Loucy (cell line): ENCODE results near the gene PDE6B.
"Not testable (repeated sequence)": the region's sequence is repeated elsewhere in the genome, so short reads cannot be mapped to it uniquely, and the experiment has no call there.

Experiments used
- H2AFZ ChIP-seq: fragments of 200-600 bp; sonication (generic); 2 replicates; pipeline ENCODE4 v1.6.0; 2016; ENCODE audit warnings: antibody characterized with exemption, mild to moderate bottlenecking, low read length, moderate library complexity
- H3F3A ChIP-seq: fragments of 200-600 bp; 2 replicates; pipeline ENCODE4 v1.6.0; 2016; ENCODE audit warnings: antibody characterized with exemption, low read depth, mild to moderate bottlenecking
- H3K27me3 ChIP-seq: fragments of 200-600 bp; sonication (generic); 2 replicates; pipeline ENCODE4 v1.6.1; 2014; ENCODE audit warnings: low read length, mild to moderate bottlenecking; ENCODE audit not compliant: insufficient read depth, poor library complexity, severe bottlenecking
- H3K36me3 ChIP-seq: fragments of 200-600 bp; sonication (generic); 2 replicates; pipeline ENCODE4 v1.6.1; 2016; ENCODE audit warnings: low read length; ENCODE audit not compliant: insufficient read depth
- H3K4me1 ChIP-seq: fragments of 200-600 bp; sonication (generic); 2 replicates; pipeline ENCODE4 v1.5.1; 2014; ENCODE audit warnings: low read length, mild to moderate bottlenecking; ENCODE audit not compliant: insufficient read depth, poor library complexity, severe bottlenecking
- H3K4me2 ChIP-seq: fragments of 200-600 bp; sonication (generic); 2 replicates; pipeline ENCODE4 v1.6.0; 2014; ENCODE audit warnings: antibody characterized with exemption, low read length, low read depth, mild to moderate bottlenecking; ENCODE audit not compliant: poor library complexity, severe bottlenecking
- H3K4me3 ChIP-seq: fragments of 200-600 bp; sonication (generic); 2 replicates; pipeline ENCODE4 v1.5.1; 2014; ENCODE audit warnings: low read length, mild to moderate bottlenecking, mixed read lengths; ENCODE audit not compliant: poor library complexity, severe bottlenecking
- H3K79me2 ChIP-seq: fragments of 200-600 bp; sonication (generic); 2 replicates; pipeline ENCODE4 v1.6.1; 2014; ENCODE audit warnings: low read length; ENCODE audit not compliant: insufficient read depth
- H3K9ac ChIP-seq: fragments of 200-600 bp; sonication (generic); 2 replicates; pipeline ENCODE4 v1.6.0; 2014; ENCODE audit warnings: mild to moderate bottlenecking, low read depth, low read length, moderate library complexity; ENCODE audit not compliant: poor library complexity, severe bottlenecking
- H3K9me2 ChIP-seq: fragments of 200-600 bp; sonication (generic); replicated peaks from 2 replicates; pipeline ENCODE4 v1.6.1; 2016; ENCODE audit warnings: low read depth, low read length, mixed read lengths
- H3K9me3 ChIP-seq: fragments of 200-600 bp; sonication (generic); 2 replicates; pipeline ENCODE4 v1.6.1; 2014; ENCODE audit warnings: mild to moderate bottlenecking, antibody characterized with exemption, low read length, low read depth; ENCODE audit not compliant: insufficient read depth
- H4K20me1 ChIP-seq: fragments of 200-600 bp; sonication (generic); 2 replicates; pipeline ENCODE4 v1.6.0; 2014; ENCODE audit warnings: antibody characterized with exemption, low read length, mild to moderate bottlenecking; ENCODE audit not compliant: insufficient read depth, poor library complexity, severe bottlenecking
- EZH2phosphoT487 ChIP-seq: fragments of 200-600 bp; IDR thresholded peaks from 2 replicates; pipeline ENCODE4 v1.6.1; 2018; ENCODE audit warnings: antibody characterized with exemption, mild to moderate bottlenecking, moderate library complexity, borderline replicate concordance
- TF ChIP-seq, protein P1 (sequence below): fragments of 200-600 bp; sonication (generic); conservative IDR thresholded peaks from 2 replicates; pipeline ENCODE4 v1.5.1; 2014; ENCODE audit warnings: mild to moderate bottlenecking, antibody characterized with exemption, low read length

Gene PDE6B

GRCh38 chr4:636628-637159, 11.3 kb downstream of the PDE6B start:
- H3F3A ChIP-seq = no peaks in the 10 kb centered on the region
- H3K36me3 ChIP-seq = no peaks in the 10 kb centered on the region
- H3K4me3 ChIP-seq = no peak overlapping the region
- H3K9me2 ChIP-seq = no peaks in the 10 kb centered on the region
- no peak for TF ChIP-seq EZH2phosphoT487
- TF ChIP-seq, protein P1, sequence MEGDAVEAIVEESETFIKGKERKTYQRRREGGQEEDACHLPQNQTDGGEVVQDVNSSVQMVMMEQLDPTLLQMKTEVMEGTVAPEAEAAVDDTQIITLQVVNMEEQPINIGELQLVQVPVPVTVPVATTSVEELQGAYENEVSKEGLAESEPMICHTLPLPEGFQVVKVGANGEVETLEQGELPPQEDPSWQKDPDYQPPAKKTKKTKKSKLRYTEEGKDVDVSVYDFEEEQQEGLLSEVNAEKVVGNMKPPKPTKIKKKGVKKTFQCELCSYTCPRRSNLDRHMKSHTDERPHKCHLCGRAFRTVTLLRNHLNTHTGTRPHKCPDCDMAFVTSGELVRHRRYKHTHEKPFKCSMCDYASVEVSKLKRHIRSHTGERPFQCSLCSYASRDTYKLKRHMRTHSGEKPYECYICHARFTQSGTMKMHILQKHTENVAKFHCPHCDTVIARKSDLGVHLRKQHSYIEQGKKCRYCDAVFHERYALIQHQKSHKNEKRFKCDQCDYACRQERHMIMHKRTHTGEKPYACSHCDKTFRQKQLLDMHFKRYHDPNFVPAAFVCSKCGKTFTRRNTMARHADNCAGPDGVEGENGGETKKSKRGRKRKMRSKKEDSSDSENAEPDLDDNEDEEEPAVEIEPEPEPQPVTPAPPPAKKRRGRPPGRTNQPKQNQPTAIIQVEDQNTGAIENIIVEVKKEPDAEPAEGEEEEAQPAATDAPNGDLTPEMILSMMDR = no peak
- peaks cover 22% of the 10 kb centered on the region; the same call in 1 of the 2 replicates for H3K9me3 ChIP-seq
- no peak overlapping the region for H3K9ac ChIP-seq
- H3K27me3 ChIP-seq = no peaks in the 10 kb centered on the region
- no peaks in the 10 kb centered on the region for H3K79me2 ChIP-seq
- no peak overlapping the region for H3K4me2 ChIP-seq
- H2AFZ ChIP-seq = no peak overlapping the region
- no peaks in the 10 kb centered on the region for H4K20me1 ChIP-seq
- no peaks in the 10 kb centered on the region for H3K4me1 ChIP-seq

GRCh38 chr4:637536-638280, 12.3 kb downstream of the PDE6B start:
- Histone ChIP-seq H3K9ac (no peak overlapping the region), H3K4me1 (no peaks in the 10 kb centered on the region), H4K20me1 (no peaks in the 10 kb centered on the region), H3K79me2 (no peaks in the 10 kb centered on the region), H3F3A (no peaks in the 10 kb centered on the region), H3K36me3 (no peaks in the 10 kb centered on the region), H2AFZ (no peak overlapping the region), H3K9me3 (peaks cover 15% of the 10 kb centered on the region; the same call in 1 of the 2 replicates), H3K9me2 (no peaks in the 10 kb centered on the region), H3K4me2 (no peak overlapping the region), H3K27me3 (no peaks in the 10 kb centered on the region), H3K4me3 (no peak overlapping the region)
- TF ChIP-seq, protein P1 = no peak
- no peak for TF ChIP-seq EZH2phosphoT487

DNA sequence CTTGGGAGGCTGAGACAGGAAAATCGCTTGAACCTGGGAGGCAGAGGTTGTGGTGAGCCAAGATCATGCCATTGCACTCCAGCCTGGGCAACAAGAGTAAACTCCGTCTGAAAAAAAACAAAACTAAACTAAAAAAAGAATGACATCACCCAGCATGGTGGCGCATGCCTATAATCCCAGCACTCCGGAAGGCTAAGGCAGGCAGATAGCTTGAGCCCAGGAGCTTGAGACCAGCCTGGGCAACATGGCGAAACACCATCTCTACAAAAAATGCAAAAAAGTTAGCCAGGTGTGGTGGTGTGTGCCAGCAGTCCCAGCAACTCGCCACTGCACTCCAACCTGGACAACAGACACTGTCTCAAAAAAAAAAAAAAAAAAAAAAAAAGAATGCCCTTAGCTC, 17.0 kb downstream of the PDE6B start:
- not testable (repeated sequence) for H3K4me2 ChIP-seq, H4K20me1 ChIP-seq, H3K4me1 ChIP-seq, H2AFZ ChIP-seq, H3F3A ChIP-seq, H3K27me3 ChIP-seq, H3K4me3 ChIP-seq, H3K36me3 ChIP-seq, H3K9me2 ChIP-seq, H3K9ac ChIP-seq, H3K79me2 ChIP-seq
- 0 out of 2 replicates have a peak, but pooled peaks cover 19% of the 10 kb centered on the region for H3K9me3 ChIP-seq
